IMR-90 (cell line): ENCODE results near the gene MPZL2.

ENCODE experiments used
- CTCF ChIP-seq: conservative IDR thresholded peaks from 2 replicates; pipeline ENCODE4 v1.5.1; 2012; ENCODE audit warnings: mild to moderate bottlenecking, low read depth, low read length, improper control_type of control experiment
- MXI1 ChIP-seq: IDR thresholded peaks from 2 replicates; pipeline ENCODE4 v1.6.1; 2012; ENCODE audit warnings: low read depth, mild to moderate bottlenecking, low read length, moderate library complexity, borderline replicate concordance
- POLR2A ChIP-seq: IDR thresholded peaks from 2 replicates; pipeline ENCODE4 v1.6.1; 2012; ENCODE audit warnings: mild to moderate bottlenecking, low read depth, low read length

- TF ChIP-seq CTCF, result no peak
- TF ChIP-seq POLR2A, result no peak
- no peak for TF ChIP-seq MXI1
These were observed 50.3 kb downstream of the MPZL2 start for GRCh38 chr11:118213781-118214180.
